ENCODE data around the gene BATF3.

BATF3 gene

GRCh38 chr1:212684076-212684475, 15.6 kb downstream of the BATF3 start:
- Histone ChIP-seq H3F3A (ENCODE audit: insufficient read depth) (no peaks in the 10 kb centered on the region), H3K27me3 (ENCODE audit: low read length) (no peaks in the 10 kb centered on the region), H3K9ac (ENCODE audit: low read length) (no peak overlapping the region), H3K27ac (ENCODE audit: low read depth, low read length) (no peak overlapping the region), H3K79me2 (ENCODE audit: insufficient read depth, low read length) (no peaks in the 10 kb centered on the region), H3K9me2 (replicated peaks; ENCODE audit: insufficient read depth, low read length) (no peaks in the 10 kb centered on the region), H3K4me2 (ENCODE audit: low read depth, low read length, poor library complexity, severe bottlenecking) (no peak overlapping the region), H3K4me3 (ENCODE audit: insufficient read depth, low read length, poor library complexity, severe bottlenecking) (no peak overlapping the region), H4K20me1 (ENCODE audit: low read depth, low read length) (no peaks in the 10 kb centered on the region), H2AFZ (ENCODE audit: low read depth, low read length, severe bottlenecking) (no peak overlapping the region), H3K36me3 (ENCODE audit: low read length) (no peaks in the 10 kb centered on the region), H3K9me3 (ENCODE audit: insufficient read depth, low read length) (no peaks in the 10 kb centered on the region)
- TF ChIP-seq, protein P1, sequence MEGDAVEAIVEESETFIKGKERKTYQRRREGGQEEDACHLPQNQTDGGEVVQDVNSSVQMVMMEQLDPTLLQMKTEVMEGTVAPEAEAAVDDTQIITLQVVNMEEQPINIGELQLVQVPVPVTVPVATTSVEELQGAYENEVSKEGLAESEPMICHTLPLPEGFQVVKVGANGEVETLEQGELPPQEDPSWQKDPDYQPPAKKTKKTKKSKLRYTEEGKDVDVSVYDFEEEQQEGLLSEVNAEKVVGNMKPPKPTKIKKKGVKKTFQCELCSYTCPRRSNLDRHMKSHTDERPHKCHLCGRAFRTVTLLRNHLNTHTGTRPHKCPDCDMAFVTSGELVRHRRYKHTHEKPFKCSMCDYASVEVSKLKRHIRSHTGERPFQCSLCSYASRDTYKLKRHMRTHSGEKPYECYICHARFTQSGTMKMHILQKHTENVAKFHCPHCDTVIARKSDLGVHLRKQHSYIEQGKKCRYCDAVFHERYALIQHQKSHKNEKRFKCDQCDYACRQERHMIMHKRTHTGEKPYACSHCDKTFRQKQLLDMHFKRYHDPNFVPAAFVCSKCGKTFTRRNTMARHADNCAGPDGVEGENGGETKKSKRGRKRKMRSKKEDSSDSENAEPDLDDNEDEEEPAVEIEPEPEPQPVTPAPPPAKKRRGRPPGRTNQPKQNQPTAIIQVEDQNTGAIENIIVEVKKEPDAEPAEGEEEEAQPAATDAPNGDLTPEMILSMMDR (IDR thresholded peaks at IDR 0.05; ENCODE audit: insufficient read depth, low read length, poor library complexity, severe bottlenecking): no peak
- TF ChIP-seq EZH2phosphoT487 (conservative IDR thresholded peaks at IDR 0.05; ENCODE audit: low read length): no peak

DNA sequence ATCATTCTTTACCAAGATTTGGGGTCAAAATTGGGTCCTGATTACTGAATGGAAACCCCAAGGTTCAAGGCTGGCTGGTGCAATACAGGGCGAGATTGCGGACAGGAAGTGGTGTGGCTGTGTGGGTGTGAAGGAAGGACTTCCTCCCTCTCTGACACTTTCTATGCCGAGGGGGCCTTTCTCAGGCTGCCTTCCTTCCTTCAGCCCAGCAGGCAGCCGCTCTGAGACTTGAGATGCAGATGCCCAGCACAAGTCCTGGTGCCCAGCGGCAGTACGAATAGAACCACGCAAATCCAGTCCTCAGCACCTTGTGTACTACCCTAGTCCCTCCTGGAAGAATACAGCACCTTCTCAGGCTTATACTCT, 16.3 kb downstream of the BATF3 start:
- Histone ChIP-seq H3K27me3 (ENCODE audit: low read length) (no peaks in the 10 kb centered on the region), H3K9me3 (ENCODE audit: insufficient read depth, low read length) (no peaks in the 10 kb centered on the region), H3K36me3 (ENCODE audit: low read length) (no peaks in the 10 kb centered on the region), H3F3A (ENCODE audit: insufficient read depth) (no peaks in the 10 kb centered on the region), H4K20me1 (ENCODE audit: low read depth, low read length) (no peaks in the 10 kb centered on the region), H3K9ac (ENCODE audit: low read length) (no peak overlapping the region), H3K79me2 (ENCODE audit: insufficient read depth, low read length) (no peaks in the 10 kb centered on the region), H3K9me2 (replicated peaks; ENCODE audit: insufficient read depth, low read length) (no peaks in the 10 kb centered on the region), H3K4me2 (ENCODE audit: low read depth, low read length, poor library complexity, severe bottlenecking) (no peak overlapping the region), H2AFZ (ENCODE audit: low read depth, low read length, severe bottlenecking) (no peak overlapping the region), H3K4me3 (ENCODE audit: insufficient read depth, low read length, poor library complexity, severe bottlenecking) (no peak overlapping the region), H3K27ac (ENCODE audit: low read depth, low read length) (no peak overlapping the region)
- TF ChIP-seq, protein P1 (IDR thresholded peaks at IDR 0.05; ENCODE audit: insufficient read depth, low read length, poor library complexity, severe bottlenecking): no peak
- TF ChIP-seq EZH2phosphoT487 (conservative IDR thresholded peaks at IDR 0.05; ENCODE audit: low read length): no peak

DNA sequence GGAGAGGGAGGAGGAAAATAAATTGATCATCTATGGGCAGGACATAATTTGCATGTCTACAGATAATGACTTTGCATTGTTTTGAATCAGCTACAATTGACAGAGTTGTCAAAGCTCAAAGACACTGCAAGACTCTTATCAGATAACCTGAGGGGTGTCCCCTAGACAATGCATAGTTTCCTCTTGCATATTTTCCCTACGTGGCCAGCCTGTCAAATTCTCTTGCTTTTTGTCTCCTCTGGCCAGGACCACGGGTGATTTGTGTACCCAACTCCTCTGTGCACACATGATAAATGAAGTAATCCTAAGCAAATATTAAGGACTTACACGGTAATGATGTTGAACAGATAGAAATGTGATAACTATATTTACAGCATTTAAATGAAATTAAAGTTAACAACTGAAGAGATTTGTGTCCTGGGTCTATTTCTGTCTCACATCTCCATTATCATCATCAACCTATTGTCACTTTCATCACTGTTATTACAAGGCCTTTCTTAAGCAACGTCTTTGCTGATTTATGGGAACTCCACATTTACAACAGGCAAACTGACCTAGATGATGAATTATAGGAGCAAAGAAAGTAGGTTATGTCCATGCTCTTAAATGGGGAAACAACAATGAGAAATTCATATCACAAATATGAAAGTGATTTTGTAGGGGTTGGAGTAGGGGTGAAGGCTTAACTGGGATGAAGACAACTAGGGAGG, 18.8 kb downstream of the BATF3 start:
- no peak overlapping the region for H3K9ac ChIP-seq (ENCODE audit: low read length)
- no peak overlapping the region for H3K4me2 ChIP-seq (ENCODE audit: low read depth, low read length, poor library complexity, severe bottlenecking)
- H4K20me1 ChIP-seq (ENCODE audit: low read depth, low read length): no peaks in the 10 kb centered on the region
- TF ChIP-seq, protein P1 (IDR thresholded peaks at IDR 0.05; ENCODE audit: insufficient read depth, low read length, poor library complexity, severe bottlenecking): no peak
- no peak for TF ChIP-seq EZH2phosphoT487 (conservative IDR thresholded peaks at IDR 0.05; ENCODE audit: low read length)
- H3K9me2 ChIP-seq (replicated peaks; ENCODE audit: insufficient read depth, low read length): no peaks in the 10 kb centered on the region
- no peak overlapping the region for H3K4me3 ChIP-seq (ENCODE audit: insufficient read depth, low read length, poor library complexity, severe bottlenecking)
- no peak overlapping the region for H2AFZ ChIP-seq (ENCODE audit: low read depth, low read length, severe bottlenecking)
- no peaks in the 10 kb centered on the region for H3K36me3 ChIP-seq (ENCODE audit: low read length)
- no peaks in the 10 kb centered on the region for H3K79me2 ChIP-seq (ENCODE audit: insufficient read depth, low read length)
- no peaks in the 10 kb centered on the region for H3F3A ChIP-seq (ENCODE audit: insufficient read depth)
- H3K27ac ChIP-seq (ENCODE audit: low read depth, low read length): no peak overlapping the region
- no peaks in the 10 kb centered on the region for H3K9me3 ChIP-seq (ENCODE audit: insufficient read depth, low read length)
- no peaks in the 10 kb centered on the region for H3K27me3 ChIP-seq (ENCODE audit: low read length)

All from SU-DHL-6 (cell line).